ENCODE data around the gene ZKSCAN3.

DNA sequence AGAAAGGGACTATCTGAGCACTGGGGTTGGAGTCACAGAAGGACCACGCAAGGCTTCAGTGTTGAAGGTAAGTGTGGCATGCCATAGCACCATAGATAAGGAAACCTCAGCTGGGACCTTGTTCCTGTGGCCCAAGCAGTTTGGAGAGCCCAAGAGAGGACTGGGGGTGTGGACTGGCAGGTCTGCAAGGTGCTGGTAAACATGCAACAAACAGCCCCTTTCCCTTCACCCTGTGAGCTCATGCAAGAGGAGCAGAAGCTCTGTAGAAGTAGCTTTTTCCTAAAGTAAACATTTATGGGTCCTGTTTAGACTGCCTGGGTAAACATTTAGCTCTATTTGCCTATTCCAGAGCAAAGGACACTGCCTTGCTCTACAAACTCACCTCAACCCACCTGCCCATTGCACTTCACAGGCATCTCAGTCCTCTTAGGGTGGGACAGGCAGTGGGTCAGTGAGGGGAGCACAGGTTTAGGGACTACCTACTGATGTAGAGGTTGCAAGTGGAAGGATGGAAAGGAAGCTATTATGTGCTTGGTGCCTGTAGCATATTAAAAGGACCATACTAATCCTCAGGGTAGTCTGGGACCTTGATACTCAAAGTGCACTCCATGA, 25.8 kb upstream of the ZKSCAN3 start:
- no peak for TF ChIP-seq EZH2 (IDR thresholded peaks at IDR 0.05; ENCODE audit: low read depth)
- TF ChIP-seq, protein P1, sequence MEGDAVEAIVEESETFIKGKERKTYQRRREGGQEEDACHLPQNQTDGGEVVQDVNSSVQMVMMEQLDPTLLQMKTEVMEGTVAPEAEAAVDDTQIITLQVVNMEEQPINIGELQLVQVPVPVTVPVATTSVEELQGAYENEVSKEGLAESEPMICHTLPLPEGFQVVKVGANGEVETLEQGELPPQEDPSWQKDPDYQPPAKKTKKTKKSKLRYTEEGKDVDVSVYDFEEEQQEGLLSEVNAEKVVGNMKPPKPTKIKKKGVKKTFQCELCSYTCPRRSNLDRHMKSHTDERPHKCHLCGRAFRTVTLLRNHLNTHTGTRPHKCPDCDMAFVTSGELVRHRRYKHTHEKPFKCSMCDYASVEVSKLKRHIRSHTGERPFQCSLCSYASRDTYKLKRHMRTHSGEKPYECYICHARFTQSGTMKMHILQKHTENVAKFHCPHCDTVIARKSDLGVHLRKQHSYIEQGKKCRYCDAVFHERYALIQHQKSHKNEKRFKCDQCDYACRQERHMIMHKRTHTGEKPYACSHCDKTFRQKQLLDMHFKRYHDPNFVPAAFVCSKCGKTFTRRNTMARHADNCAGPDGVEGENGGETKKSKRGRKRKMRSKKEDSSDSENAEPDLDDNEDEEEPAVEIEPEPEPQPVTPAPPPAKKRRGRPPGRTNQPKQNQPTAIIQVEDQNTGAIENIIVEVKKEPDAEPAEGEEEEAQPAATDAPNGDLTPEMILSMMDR (conservative IDR thresholded peaks at IDR 0.05): no peak

Measured in PC-9 (cell line).